GM19351 (cell line): ENCODE results near the gene KCNH6.

Experiments used
- ATAC-seq: cut with Tn5 transposase; IDR thresholded peaks from one replicate; pipeline ENCODE4 v1.9.1; 2021; ENCODE audit warnings: mild to moderate bottlenecking, moderate library complexity; ENCODE audit not compliant: unreplicated experiment

KCNH6 gene

DNA sequence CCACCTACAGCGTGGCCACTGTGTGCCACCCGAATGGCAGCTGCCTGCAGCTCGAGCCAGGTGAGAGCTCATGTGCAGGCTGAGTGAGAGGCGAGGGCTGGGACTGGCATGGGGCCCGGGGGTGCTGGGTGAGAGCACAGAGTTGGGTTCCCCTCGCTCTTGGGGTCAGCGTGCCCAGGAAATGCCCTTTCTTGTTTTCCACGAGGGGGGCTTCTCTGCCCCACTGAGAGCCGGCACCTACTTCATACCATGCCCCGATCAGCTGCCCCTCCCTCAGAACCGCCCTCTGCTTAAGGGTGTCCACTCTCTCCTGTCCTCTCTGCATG lies 36.2 kb upstream of the KCNH6 start:
- ATAC-seq, result no peak

DNA sequence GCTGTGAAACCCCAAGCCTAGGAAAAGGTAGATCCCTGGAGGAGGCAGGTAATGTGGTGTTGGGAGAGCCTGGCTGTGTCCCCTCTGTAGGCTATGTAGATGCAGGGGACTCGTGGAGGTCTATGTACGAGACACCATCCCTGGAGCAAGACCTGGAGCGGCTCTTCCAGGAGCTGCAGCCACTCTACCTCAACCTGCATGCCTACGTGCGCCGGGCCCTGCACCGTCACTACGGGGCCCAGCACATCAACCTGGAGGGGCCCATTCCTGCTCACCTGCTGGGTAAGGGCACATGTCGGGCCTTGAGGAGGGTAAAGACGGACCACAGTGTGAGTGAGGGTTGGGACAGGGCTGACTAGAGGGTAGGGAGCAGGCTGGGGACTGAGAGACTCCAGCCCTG lies 34.3 kb upstream of the KCNH6 start:
- no peak for ATAC-seq

DNA sequence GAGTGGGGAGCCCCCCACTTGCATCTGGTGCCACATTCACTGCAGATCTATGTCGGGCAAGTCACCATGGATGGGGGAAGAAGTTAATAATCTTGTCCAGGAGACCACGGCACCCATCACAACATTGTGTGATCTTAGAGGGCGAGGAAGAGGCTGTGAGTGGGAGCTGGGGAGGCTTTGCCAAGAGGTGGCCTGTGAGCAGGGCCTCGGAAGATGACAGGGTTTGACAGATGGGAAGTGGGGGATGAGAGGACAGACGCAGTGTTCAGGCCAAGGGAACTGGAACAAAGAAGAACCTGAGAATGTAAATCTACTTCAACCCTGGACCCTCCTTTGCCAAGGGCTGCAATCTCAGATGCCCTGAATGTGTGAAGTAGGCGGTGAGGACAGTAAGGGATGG lies 33.9 kb upstream of the KCNH6 start:
- no peak for ATAC-seq

DNA sequence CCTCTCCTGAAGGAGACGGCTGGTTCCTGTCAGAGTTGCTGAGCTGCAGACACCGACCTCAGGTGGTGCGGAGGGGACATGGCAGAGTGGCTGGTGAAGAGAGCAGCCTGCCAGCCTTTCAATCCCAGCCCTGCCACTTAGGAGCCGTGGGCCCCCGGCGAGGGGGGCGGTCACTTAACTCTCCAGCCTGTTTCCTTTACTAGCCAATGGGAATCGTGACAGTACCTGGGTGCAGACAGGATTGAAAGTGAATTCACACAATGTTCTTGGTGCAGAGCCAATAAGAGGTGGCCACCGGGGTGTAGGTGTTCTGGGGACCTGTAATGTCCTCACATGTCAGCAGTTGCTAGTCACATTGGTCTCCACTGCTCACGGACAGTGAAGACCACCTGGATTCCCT lies 32.8 kb upstream of the KCNH6 start:
- ATAC-seq, result no peak

DNA sequence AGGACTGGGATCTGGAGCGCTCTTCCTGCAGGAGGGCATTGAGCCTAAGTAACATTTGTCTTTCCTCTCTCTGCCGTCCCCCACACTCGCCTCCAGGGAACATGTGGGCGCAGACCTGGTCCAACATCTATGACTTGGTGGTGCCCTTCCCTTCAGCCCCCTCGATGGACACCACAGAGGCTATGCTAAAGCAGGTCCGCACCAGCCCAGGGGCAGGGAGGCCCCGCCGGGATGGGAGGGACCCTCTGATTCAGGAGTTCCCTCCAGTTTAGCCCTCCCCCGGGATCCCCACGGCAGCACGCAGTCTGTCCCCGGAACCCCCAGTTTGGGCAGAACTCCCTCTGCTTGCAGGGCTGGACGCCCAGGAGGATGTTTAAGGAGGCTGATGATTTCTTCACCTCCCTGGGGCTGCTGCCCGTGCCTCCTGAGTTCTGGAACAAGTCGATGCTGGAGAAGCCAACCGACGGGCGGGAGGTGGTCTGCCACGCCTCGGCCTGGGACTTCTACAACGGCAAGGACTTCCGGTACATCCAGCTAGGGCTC lies 32.2 kb upstream of the KCNH6 start:
- ATAC-seq, result no peak

DNA sequence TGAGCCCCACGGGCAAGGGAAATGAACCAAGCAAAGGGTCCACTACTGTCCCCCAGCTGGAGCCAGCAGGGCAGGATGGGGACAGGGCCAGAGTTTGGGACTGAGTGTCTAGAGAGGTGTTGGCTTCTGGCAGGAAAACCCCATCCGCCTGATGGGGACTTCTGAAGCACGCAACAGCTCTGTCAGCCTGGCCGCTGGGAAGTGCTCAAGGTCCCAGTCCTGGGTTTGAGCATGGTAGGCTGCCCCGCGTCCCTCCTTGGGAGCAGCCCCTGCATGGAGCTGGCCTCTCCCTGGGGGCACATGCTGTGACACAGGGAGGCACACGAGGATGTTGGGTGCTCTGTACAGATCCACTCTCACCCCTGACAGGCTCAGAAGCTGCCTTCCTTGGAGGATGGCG lies 31.7 kb upstream of the KCNH6 start:
- no peak for ATAC-seq

DNA sequence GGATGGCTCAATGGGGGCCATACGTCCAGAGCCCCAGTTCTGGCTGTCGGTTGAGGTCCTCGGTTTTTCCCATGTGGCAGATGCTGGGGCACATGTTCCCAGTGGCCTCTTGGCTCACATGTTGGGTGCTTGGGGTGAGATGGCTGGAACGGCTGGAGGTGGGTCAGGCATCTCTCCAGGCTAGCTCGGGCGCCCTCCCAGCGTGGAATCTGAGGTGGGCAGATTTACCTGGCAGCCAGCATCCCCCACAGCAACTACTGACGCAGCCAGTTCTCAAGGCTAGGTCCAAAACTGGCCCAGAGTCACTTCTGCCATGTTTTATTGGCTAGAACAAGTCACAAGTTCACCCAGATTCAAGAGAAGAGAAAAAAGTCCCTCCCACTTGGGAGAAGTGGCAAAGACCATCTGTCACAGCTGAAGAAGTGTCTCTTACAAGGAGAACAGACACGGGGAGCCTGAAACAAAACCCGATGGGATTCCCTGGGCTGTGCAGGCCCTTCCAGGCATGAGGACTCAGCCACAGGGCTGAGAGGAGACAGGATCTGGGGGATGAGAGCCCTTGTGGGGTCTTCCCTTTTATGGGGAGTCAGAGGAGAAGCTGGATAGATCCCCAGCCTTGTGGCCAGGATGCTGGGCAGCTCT lies 31.1 kb upstream of the KCNH6 start:
- no peak for ATAC-seq

DNA sequence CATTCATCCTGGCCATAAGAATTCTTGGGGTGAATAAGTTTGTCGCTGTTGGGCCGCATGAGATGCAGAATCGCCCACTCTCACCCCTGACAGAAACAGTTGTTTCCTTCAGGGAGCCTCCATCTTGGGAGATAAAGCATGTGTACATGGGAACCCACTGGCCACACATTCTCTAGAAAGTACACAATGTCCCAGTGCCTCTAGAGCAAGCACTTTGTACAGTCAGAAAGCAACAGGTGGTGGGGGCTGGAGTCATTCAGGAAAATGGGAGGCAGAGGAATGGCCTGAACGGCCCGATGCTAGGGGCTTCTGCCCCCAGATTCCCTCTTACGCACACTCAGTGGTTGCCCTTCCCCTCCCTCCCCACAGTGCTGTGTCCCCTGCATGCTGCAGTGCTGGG lies 30.2 kb upstream of the KCNH6 start:
- ATAC-seq, result no peak

DNA sequence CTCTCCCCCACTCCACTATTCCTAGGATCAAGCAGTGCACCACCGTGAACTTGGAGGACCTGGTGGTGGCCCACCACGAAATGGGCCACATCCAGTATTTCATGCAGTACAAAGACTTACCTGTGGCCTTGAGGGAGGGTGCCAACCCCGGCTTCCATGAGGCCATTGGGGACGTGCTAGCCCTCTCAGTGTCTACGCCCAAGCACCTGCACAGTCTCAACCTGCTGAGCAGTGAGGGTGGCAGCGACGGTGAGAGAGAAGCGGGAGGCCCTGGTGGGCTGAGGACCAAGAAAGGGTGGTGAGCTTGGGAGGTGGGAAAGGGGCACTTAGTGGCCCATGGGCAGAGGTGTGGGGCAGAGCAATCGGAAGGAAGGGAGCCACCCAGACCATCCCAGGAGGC lies 29.7 kb upstream of the KCNH6 start:
- no peak for ATAC-seq

DNA sequence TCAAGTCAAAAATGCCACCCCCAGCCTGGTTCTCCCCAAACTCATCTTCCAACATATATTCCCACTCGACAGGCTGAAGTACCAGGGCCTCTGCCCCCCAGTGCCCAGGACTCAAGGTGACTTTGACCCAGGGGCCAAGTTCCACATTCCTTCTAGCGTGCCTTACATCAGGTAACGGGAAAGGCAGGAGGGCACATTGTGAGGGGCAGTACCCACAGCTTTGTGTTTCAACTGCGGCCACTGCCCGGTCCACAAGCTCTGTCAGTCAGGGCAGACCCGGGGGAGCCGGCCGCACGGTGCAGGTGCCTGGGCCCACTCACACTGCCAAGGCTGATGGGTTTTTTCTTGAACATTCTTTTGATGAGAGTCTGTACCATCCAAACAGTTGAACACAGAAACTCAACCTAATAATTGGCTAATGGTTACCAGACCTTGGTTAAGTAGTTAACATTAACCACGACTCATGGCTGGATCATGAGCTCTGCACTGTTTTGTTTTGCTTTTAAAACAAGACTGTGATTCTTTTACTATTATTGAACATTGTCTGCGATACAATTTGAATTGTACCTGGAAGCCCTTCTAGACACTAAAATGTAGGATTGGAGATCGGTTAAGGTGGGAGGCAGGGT lies 28.7 kb upstream of the KCNH6 start:
- ATAC-seq, result no peak

DNA sequence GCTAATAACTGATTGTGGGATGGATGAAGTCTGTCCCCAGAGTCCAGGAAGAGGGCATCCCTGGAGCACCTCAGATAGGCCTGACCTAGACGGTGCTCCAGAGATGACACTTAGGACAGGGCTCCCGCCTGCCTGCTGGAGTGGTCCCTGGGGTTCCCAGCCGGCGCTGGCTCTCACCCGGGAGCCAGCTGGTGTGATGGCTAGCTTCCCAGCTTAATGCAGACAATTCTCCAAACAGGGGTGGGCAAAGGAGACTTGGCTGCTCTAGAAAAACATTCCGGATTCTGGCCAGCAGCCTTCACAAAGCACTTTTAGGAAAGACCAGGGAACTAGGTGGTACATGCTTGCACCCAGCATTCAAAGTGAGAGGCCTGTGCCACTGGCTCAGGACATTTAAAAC lies 27.7 kb upstream of the KCNH6 start:
- ATAC-seq, result no peak

DNA sequence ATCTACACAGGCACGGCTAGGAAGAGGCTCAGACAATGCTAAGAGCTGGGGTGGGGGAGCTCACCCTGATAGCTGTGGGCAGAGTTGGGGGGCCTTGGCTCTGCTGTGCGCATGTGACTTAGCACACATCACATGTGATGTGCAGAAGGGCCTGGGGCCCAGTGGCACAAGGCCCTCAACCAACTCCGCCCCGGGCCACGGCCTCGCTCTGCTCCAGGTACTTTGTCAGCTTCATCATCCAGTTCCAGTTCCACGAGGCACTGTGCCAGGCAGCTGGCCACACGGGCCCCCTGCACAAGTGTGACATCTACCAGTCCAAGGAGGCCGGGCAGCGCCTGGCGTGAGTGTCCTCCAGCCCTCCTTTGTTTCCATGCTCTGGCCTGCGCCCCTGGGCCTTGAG lies 27.0 kb upstream of the KCNH6 start:
- no peak for ATAC-seq

DNA sequence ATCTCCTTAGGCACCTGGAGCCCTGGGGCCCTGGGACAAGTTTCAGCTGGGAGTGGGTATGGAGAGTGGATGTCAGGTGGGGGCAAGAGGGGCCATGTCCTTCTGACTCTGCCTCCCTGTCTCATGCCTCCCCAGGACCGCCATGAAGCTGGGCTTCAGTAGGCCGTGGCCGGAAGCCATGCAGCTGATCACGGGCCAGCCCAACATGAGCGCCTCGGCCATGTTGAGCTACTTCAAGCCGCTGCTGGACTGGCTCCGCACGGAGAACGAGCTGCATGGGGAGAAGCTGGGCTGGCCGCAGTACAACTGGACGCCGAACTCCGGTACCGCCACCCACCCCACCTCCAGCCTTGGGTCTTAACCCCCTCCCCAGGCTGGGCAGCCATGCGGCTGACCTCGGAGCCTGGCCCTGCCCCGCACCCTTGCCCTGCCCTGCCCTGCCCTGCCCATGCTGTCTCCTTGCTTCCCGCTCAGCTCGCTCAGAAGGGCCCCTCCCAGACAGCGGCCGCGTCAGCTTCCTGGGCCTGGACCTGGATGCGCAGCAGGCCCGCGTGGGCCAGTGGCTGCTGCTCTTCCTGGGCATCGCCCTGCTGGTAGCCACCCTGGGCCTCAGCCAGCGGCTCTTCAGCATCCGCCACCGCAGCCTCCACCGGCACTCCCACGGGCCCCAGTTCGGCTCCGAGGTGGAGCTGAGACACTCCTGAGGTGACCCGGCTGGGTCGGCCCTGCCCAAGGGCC lies 26.3 kb upstream of the KCNH6 start:
- ATAC-seq, result no peak

DNA sequence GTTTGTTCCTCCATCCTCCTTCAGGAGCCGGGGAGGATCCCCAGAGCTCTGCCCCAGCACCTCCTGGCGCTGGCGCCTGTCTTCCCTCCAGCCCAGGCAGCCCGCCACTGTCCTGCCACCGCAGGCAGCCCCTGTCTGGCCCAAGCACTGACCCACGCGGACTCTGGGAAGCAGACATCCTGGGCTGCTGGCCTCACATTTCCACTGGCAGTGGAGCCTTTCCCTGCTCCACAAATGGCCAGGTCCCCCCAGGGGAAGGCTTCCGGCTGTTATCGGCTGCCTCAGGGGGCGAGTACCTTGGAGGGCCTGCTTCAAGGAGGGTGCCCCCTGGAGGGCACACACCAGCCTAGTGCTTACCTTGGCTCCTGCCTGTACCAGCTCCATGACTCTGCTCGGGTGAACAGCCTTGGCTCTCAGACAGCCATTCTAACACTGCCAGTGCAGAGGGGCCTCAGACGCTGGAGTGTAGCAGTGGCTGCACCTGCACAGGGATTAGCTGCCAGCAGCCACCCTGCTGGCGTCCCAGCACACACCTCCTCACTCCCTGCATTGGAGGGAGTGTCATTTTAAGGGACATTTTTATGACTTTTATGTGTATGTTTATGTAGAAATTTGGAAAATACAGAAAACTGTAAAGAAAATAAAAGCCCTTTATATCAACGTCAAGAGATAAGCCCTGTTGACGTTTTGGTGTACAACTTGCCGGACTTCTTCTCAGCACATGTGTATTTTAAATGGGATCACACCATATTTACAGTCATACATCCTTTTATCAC lies 25.3 kb upstream of the KCNH6 start:
- ATAC-seq, result no peak

DNA sequence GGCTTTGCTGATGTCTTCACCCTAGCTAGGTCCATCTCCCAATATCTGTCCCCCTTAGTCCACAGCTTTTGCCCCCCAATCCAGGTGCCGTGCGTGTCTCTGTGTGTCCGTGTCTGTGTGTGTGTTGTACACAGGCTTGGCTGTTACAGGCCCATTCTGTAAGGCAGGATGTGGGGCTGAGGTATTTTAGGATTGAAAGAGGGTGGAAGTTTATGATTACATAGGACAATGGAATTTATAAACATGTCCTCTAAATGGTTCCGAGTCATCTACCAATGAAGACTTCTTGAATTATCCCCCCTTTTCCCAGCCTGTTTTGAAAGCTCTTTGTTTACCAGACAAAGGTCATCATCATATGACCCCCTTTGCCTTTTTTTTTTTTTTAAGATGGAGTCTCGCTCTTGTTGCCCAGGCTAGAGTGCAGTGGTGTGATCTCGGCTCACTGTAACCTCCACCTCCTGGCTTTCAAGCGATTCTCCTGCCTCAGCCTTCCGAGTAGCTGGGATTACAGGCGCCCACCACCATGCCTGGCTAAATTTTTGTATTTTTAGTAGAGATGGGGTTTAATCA lies 24.4 kb upstream of the KCNH6 start:
- ATAC-seq, result no peak

DNA sequence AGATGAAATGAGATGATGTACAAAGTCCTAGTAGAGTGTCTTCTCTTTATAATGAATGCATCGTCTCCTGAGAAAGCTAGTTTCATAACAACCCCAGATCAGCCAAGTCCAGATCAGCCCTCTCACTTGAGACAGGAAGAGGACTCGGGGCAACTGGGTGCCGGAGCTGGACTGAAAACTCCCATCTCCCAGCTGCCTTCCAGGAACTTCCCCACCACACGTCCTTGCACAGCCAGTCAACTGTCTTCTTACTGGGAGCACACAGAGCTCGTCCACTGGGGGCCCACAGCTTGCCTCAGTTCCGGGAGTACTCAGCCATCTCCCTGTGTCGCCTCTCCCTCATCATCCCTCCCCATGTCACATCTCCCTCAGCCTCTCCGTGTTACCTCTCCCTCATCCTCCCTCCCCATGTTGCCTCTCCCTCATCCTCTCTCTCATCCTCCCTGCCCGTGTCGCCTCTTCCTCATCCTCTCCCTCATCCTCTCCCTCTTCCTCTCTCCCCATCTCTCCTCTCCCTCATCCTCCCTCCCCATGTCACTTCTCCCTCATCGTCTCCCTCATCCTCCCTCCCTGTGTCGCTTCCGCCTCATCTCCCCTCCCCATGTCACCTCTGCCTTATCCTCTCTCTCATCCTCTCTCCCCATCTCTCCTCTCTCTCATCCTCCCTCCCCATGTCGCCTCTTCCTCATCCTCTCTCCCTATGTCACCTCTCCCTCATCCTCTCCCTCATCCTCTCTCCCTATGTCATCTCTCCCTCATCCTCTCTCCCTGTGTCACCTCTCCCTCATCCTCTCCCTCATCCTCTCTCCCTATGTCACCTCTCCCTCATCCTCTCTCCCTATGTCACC lies 22.4 kb upstream of the KCNH6 start:
- ATAC-seq, result no peak

DNA sequence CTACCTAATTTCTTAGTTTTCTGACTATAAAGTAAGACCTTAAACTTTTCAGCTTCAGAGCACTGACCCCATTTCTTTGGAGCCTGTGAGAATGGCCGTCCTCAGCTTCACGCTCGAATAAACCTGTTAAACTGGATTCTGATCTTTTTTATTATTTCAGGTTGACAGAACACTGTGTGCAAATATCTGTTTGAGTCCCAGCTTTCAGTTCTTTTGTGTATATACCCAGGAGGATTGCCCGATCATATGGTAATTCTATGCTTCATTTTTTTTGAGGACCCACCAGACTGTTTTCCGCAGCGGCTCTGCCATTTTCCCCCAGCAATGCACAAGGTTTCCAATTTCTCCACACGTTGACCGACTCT lies 19.8 kb upstream of the KCNH6 start:
- no peak for ATAC-seq

DNA sequence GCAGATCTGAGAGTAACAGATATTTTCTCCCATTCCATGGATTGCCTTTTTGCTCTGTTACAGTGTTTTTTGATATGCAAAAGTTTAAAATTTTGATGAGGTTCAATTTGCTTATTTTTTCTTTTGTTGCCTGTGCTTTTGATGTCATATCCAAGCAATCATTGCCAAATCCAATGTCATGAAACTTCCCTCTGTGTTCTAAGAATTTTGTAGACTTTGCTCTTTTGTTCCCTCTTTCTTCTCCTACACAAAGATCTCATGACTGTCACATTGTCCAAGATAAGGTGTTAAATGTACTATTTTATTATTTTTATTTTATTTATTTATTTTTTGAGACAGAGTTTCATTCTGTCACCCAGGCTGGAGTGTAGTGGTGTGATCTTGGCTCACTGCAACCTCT lies 18.9 kb upstream of the KCNH6 start:
- no peak for ATAC-seq

DNA sequence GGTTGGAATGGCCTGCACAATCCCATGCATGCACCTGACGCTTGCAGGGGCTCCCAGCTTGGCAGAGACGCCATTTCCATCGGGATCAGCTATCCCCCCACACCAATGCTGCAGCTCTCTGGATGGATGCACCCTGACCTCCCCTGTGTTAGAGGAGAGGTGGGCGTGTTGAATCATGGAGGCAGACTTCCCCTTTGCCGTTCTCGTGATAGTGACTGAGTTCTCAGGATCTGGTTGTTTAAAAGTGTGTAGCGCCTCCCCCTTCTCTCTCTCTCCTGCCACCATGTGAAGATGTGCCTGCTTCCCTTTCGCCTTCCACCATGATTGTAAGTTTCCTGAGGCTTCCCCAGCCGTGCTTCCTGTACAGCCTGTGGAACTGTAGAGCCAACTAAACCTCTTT lies 17.8 kb upstream of the KCNH6 start:
- ATAC-seq, result no peak

DNA sequence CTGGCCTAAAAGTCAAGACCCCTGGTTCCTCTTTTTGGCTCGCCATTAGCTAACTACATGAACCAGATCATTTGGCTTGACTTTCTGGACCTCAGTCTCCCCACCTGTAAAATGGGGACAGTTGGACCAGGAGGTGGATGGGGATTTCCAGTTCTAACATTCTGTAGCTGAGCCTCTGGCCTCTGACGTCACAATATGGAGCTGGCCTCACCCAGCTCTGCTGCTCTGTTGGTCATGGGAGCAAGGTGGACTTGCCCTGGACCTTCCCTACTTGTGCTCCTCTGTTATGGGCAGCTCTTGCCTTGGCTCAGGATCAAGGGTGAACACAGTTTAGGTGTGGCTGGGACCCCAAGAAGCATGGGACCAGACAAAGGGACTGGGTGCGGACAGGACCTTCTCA lies 16.5 kb upstream of the KCNH6 start:
- ATAC-seq, result no peak
